ENCODE data around the gene SPEF1.
A peak's percentile ranks its signal among the peaks of the same experiment; 100 is the strongest.
"Not testable (repeated sequence)": the region's sequence is repeated elsewhere in the genome, so short reads cannot be mapped to it uniquely, and the experiment has no call there.

Gene SPEF1

DNA sequence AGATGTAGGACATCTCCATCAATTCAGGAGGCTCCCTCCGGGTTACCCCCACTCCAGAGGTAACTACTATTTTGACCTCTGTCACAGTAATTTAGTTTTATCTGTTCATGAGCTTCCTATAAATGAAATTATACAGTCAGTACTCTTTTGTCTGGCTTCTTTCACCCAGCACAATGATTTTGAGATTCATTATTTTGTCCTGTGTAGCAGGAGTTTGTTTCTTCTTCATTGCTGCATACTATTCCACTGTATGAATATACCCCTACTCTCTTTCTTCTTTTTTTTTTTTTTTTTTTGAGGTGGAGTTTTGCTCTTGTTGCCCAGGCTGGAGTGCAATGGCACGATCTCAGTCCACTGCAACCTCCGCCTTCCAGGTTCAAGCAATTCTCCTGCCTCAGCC is 27.3 kb upstream of the SPEF1 start:
- no peak for DNase-seq (ENCODE audit: low read depth in 2 of 2)

DNA sequence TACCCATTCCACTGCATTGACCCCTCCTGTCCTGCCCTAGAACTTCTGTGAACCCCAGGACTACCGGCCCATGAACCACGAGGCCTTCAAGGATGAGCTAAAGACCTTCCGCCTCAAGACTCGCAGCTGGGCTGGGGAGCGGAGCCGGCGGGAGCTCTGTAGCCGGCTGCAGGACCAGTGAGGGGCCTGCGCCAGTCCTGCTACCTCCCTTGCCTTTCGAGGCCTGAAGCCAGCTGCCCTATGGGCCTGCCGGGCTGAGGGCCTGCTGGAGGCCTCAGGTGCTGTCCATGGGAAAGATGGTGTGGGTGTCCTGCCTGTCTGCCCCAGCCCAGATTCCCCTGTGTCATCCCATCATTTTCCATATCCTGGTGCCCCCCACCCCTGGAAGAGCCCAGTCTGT is 23.5 kb upstream of the SPEF1 start:
- no peak for DNase-seq (ENCODE audit: low read depth in 2 of 2)

DNA sequence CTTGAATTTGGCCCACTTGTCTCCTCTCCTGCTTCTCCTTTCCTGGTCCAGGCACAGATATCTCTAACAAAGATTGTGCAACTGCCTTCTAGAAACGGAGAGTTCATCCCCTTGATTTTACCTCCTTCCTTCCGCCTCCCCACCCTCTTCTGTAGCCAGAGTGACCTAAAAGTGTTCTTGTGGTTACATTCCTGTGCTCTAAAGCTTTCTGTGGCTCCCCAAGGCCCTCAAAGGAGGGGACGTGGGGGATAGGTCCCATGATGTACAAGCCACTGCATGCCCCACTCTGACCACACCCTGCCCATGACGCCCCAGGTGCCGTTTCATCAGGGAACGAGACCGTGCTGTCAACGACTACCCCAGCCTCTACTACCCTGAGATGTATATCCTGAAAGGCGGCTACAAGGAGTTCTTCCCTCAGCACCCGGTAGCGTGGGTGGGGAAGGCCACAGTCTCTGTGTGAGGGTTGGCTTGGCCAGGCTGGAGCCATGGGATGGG is 23.1 kb upstream of the SPEF1 start:
- no peak for DNase-seq (ENCODE audit: low read depth in 2 of 2)

DNA sequence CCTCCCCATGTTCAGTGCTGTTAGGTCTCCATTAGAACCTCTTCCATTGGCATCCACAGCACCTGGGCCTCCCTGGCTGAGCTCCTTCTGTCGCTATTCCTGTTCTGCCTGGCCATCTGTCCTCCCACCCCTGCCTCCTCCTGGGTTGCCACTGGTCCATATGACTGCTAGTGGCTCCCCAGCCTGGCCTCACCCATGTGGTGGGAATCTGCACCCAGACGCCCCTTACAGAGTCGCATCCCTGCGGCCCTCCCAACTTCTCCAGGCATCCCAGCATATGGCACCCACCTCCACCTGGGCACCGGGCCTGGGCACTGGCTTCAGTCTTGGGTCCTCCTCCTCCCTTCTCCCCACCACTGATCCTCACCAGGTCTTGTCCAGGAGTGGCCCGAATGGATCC is 22.6 kb upstream of the SPEF1 start:
- DNase-seq (ENCODE audit: low read depth in 2 of 2): no peak

GRCh38 chr20:3803289-3803688 is 22.0 kb upstream of the SPEF1 start:
- no peak for DNase-seq (ENCODE audit: low read depth in 2 of 2)

GRCh38 chr20:3802524-3803239 is 21.4 kb upstream of the SPEF1 start:
- no peak for DNase-seq (ENCODE audit: low read depth in 2 of 2)

GRCh38 chr20:3801846-3802245 is 20.6 kb upstream of the SPEF1 start:
- no peak for DNase-seq (ENCODE audit: low read depth in 2 of 2)

GRCh38 chr20:3801299-3801698 is 20.1 kb upstream of the SPEF1 start:
- DNase-seq (ENCODE audit: low read depth in 2 of 2): no peak

- DNase-seq (ENCODE audit: low read depth in 2 of 2): no peak
These were observed 19.6 kb upstream of the SPEF1 start for GRCh38 chr20:3800878-3801260.

- DNase-seq (ENCODE audit: low read depth in 2 of 2): no peak
These were observed 19.1 kb upstream of the SPEF1 start for GRCh38 chr20:3800256-3800877.

GRCh38 chr20:3798908-3799248 is 17.6 kb upstream of the SPEF1 start:
- DNase-seq (ENCODE audit: low read depth in 2 of 2): no peak

- DNase-seq (ENCODE audit: low read depth in 2 of 2): no peak
These were observed 17.1 kb upstream of the SPEF1 start for GRCh38 chr20:3798373-3798768.

DNA sequence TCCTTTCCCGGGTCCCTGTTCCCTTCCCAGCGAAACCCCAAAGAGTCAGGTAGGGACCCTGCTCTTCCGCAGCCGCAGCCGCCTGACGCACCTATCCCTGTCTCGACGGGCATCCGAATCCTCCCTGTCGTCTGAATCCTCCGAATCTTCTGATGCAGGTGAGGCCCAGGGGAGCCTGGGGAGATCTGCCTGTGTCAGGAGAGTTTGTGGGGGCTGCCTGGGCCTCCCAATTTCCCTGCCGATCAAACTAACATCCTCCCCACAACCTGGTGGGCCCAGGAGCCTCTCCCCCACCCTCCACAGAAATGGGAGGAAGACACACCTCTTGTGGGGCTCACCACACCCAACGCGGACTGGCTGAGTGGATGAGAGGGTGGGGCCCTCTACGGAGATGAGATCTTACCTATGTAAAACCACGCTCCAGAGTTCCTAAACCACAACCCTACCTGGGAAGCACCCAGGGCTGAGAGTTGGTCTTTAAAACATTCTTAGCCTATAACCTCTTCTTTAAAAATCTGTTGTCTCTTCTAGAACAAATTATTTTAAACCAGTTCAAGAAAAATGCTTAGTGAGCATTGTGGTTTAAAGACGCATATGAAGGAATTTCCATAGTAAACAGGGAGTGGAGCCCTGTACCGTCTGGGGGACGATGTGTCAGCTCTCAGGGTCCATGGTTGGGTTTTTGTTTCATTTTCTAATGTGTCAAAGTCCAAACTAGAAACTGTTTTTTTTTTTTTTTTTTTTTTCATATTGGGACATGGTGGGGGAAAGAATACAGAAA is 16.5 kb upstream of the SPEF1 start:
- no peak for DNase-seq (ENCODE audit: low read depth in 2 of 2)

- DNase-seq (ENCODE audit: low read depth in 2 of 2): no peak
These were observed 15.9 kb upstream of the SPEF1 start for GRCh38 chr20:3797226-3797545.

DNA sequence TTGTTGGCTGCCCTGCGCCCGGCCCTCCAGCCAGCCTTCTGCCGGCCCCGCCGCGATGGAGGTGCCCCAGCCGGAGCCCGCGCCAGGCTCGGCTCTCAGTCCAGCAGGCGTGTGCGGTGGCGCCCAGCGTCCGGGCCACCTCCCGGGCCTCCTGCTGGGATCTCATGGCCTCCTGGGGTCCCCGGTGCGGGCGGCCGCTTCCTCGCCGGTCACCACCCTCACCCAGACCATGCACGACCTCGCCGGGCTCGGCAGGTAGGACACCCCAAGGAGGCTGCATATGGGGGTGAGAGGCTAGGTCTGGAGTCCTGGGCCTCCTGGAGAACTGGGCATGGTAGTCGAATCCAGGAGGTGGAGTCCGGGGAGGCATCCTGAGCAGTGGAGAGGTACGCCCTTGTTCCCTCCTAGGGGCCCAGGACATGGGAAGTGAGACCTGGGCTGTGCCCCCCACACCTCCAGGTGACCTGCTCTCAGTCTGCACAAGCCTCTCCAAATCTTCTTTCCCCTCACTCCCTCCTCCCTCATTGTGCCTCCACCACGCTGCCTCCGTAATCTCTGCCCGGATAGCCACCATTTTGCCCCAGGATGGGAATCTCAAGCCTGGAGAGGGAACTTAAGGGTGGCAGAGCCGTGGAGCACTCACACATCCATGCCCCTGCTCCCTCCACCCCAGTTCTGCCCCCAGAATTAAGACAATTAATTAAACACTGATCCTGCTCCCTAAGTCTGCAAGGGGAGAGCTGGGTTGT is 15.4 kb upstream of the SPEF1 start:
- DNase-seq (ENCODE audit: low read depth in 2 of 2): no peak

GRCh38 chr20:3795511-3796468 is 14.5 kb upstream of the SPEF1 start, which contains the start of gene CDC25B:
CDC25B (plus strand) TSS chr20:3796310; CDS start chr20:3796532, 222 bp downstream.
- peak; percentile 72 to 74 for DNase-seq (ENCODE audit: low read depth in 2 of 2)

GRCh38 chr20:3794701-3795420 is 13.6 kb upstream of the SPEF1 start:
- DNase-seq (ENCODE audit: low read depth in 2 of 2): no peak

DNA sequence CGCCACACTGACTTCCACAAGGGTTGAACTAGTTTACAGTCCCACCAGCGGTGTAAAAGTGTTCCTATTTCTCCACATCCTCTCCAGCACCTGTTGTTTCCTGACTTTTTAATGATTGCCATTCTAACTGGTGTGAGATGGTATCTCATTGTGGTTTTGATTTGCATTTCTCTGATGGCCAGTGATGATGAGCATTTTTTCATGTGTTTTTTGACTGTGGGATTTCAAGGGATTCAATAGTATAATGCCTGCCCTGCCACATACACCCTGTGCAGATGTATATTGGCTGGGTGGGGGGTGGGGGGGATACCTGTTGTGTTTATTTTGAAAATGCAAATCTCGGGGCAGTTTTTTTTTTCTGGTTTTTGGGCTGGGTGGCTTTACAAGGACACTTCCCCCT is 12.9 kb upstream of the SPEF1 start:
- DNase-seq (ENCODE audit: low read depth in 2 of 2): not testable (repeated sequence)

DNA sequence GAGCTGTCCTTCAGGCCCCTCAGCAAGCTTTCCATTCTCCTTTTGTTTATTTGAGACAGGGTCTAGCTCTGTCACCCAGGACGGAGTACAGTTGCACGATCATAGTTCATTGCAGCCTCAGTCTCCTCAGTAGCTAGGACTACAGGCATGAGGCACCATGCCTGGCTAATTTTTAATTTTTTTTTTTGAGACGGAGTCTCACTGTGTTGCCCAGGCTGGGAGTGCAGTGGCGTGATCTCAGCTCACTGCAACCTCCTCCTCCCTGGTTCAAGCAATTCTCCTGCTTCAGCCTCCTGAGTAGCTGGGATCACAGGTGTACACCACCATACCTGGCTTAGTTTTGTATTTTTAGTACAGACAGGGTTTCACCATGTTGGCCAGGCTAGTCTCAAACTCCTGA is 8.0 kb upstream of the SPEF1 start:
- DNase-seq (ENCODE audit: low read depth in 2 of 2): not testable (repeated sequence)

GRCh38 chr20:3788685-3789155 is 7.5 kb upstream of the SPEF1 start:
- DNase-seq (ENCODE audit: low read depth in 2 of 2): no peak
